ENCODE measurements around the gene PRKAR1A. TPM values are rescaled to one million over a fixed set of nuclear protein-coding genes. Genes with fewer than 3 reads are reported as not detected.
"Not testable (repeated sequence)": the region's sequence is repeated elsewhere in the genome, so short reads cannot be mapped to it uniquely, and the experiment has no call there.

PRKAR1A gene
- 100 to 1,000 TPM; 133 to 167 (median 134) TPM for total RNA-seq

- Mint-ChIP-seq H3K9me3 (no peaks in the 10 kb centered on the region), H3K4me3 (peak within 1 kb of the TSS; percentile 97), H3K36me3 (ENCODE audit: insufficient read depth) (peaks cover 14% of the 10 kb centered on the region), H3K27me3 (ENCODE audit: low read depth) (no peaks in the 10 kb centered on the region), H3K4me1 (ENCODE audit: low read depth) (peaks cover 57% of the 10 kb centered on the region)
- ATAC-seq, result peak; percentile 92 to 94
- peak; percentile 88 for DNase-seq
Measured at GRCh38 chr17:68512247-68512959, at the start of gene PRKAR1A. PRKAR1A (plus strand) TSS chr17:68512430; CDS start chr17:68515400, 2,970 bp downstream.

- DNase-seq (no peak), ATAC-seq (no peak)
- H3K4me3 Mint-ChIP-seq, result no peak overlapping the region
- no peaks in the 10 kb centered on the region for H3K36me3 Mint-ChIP-seq (ENCODE audit: insufficient read depth)
- H3K27me3 Mint-ChIP-seq (ENCODE audit: low read depth), result peaks cover 2% of the 10 kb centered on the region
- H3K9me3 Mint-ChIP-seq, result no peaks in the 10 kb centered on the region
- H3K4me1 Mint-ChIP-seq (ENCODE audit: low read depth), result peaks cover 40% of the 10 kb centered on the region
Measured at GRCh38 chr17:68463211-68464019, 48.8 kb upstream of the PRKAR1A start.

- Mint-ChIP-seq H3K36me3 (ENCODE audit: insufficient read depth) (no peaks in the 10 kb centered on the region), H3K4me3 (no peak overlapping the region), H3K27me3 (ENCODE audit: low read depth) (peaks cover 6% of the 10 kb centered on the region), H3K4me1 (ENCODE audit: low read depth) (no peaks in the 10 kb centered on the region), H3K9me3 (no peaks in the 10 kb centered on the region)
- no peak for ATAC-seq
- no peak for DNase-seq
Measured at GRCh38 chr17:68468334-68468733, 43.9 kb upstream of the PRKAR1A start.

GRCh38 chr17:68468788-68469187 lies 43.4 kb upstream of the PRKAR1A start:
- ATAC-seq, result no peak
- H3K4me1 Mint-ChIP-seq (ENCODE audit: low read depth), result no peaks in the 10 kb centered on the region
- no peaks in the 10 kb centered on the region for H3K9me3 Mint-ChIP-seq
- DNase-seq, result no peak
- H3K36me3 Mint-ChIP-seq (ENCODE audit: insufficient read depth), result no peaks in the 10 kb centered on the region
- H3K27me3 Mint-ChIP-seq (ENCODE audit: low read depth), result peaks cover 6% of the 10 kb centered on the region
- H3K4me3 Mint-ChIP-seq, result no peak overlapping the region

GRCh38 chr17:68470961-68471360 lies 41.3 kb upstream of the PRKAR1A start:
- DNase-seq (no peak), ATAC-seq (no peak)
- no peaks in the 10 kb centered on the region for H3K9me3 Mint-ChIP-seq
- no peaks in the 10 kb centered on the region for H3K4me1 Mint-ChIP-seq (ENCODE audit: low read depth)
- H3K36me3 Mint-ChIP-seq (ENCODE audit: insufficient read depth), result no peaks in the 10 kb centered on the region
- H3K4me3 Mint-ChIP-seq, result no peak overlapping the region
- H3K27me3 Mint-ChIP-seq (ENCODE audit: low read depth), result peaks cover 8% of the 10 kb centered on the region

GRCh38 chr17:68480885-68481284 lies 31.3 kb upstream of the PRKAR1A start:
- ATAC-seq, result no peak
- Mint-ChIP-seq H3K4me3 (no peak overlapping the region), H3K9me3 (no peaks in the 10 kb centered on the region), H3K36me3 (ENCODE audit: insufficient read depth) (peaks cover 4% of the 10 kb centered on the region), H3K27me3 (ENCODE audit: low read depth) (peaks cover 6% of the 10 kb centered on the region), H3K4me1 (ENCODE audit: low read depth) (no peaks in the 10 kb centered on the region)
- DNase-seq, result no peak

- no peaks in the 10 kb centered on the region for H3K9me3 Mint-ChIP-seq
- peaks cover 1% of the 10 kb centered on the region for H3K4me1 Mint-ChIP-seq (ENCODE audit: low read depth)
Measured at GRCh38 chr17:68482576-68483041, 29.6 kb upstream of the PRKAR1A start.

GRCh38 chr17:68484458-68484857 lies 27.8 kb upstream of the PRKAR1A start:
- peaks cover 2% of the 10 kb centered on the region for H3K36me3 Mint-ChIP-seq (ENCODE audit: insufficient read depth)
- DNase-seq (no peak), ATAC-seq (no peak)
- no peak overlapping the region for H3K4me3 Mint-ChIP-seq
- peaks cover 9% of the 10 kb centered on the region for H3K4me1 Mint-ChIP-seq (ENCODE audit: low read depth)
- H3K9me3 Mint-ChIP-seq, result no peaks in the 10 kb centered on the region
- H3K27me3 Mint-ChIP-seq (ENCODE audit: low read depth), result peaks cover 6% of the 10 kb centered on the region

More at GRCh38 chr17:68482576-68483041, 29.6 kb upstream of the PRKAR1A start:
- peaks cover 6% of the 10 kb centered on the region for H3K27me3 Mint-ChIP-seq (ENCODE audit: low read depth)
- DNase-seq (no peak), ATAC-seq (no peak)
- peaks cover 4% of the 10 kb centered on the region for H3K36me3 Mint-ChIP-seq (ENCODE audit: insufficient read depth)
- no peak overlapping the region for H3K4me3 Mint-ChIP-seq

- Mint-ChIP-seq H3K4me1 (ENCODE audit: low read depth) (peaks cover 9% of the 10 kb centered on the region), H3K36me3 (ENCODE audit: insufficient read depth) (no peaks in the 10 kb centered on the region), H3K4me3 (no peak overlapping the region), H3K9me3 (no peaks in the 10 kb centered on the region), H3K27me3 (ENCODE audit: low read depth) (no peaks in the 10 kb centered on the region)
- DNase-seq (no peak), ATAC-seq (no peak)
Measured at GRCh38 chr17:68489919-68490318, 22.3 kb upstream of the PRKAR1A start.

- Mint-ChIP-seq H3K9me3 (no peaks in the 10 kb centered on the region), H3K4me3 (no peak overlapping the region), H3K36me3 (ENCODE audit: insufficient read depth) (no peaks in the 10 kb centered on the region), H3K27me3 (ENCODE audit: low read depth) (no peaks in the 10 kb centered on the region), H3K4me1 (ENCODE audit: low read depth) (peaks cover 9% of the 10 kb centered on the region)
- no peak for DNase-seq
- no peak for ATAC-seq
Measured at GRCh38 chr17:68491381-68492231, 20.6 kb upstream of the PRKAR1A start.

- not testable (repeated sequence) for H3K4me1 Mint-ChIP-seq (ENCODE audit: low read depth); H3K27me3 Mint-ChIP-seq (ENCODE audit: low read depth); ATAC-seq; H3K4me3 Mint-ChIP-seq; DNase-seq; H3K36me3 Mint-ChIP-seq (ENCODE audit: insufficient read depth); H3K9me3 Mint-ChIP-seq
Measured at GRCh38 chr17:68492394-68493054, 19.7 kb upstream of the PRKAR1A start.

GRCh38 chr17:68495081-68495480 lies 17.1 kb upstream of the PRKAR1A start:
- Mint-ChIP-seq H3K36me3 (ENCODE audit: insufficient read depth) (no peaks in the 10 kb centered on the region), H3K4me1 (ENCODE audit: low read depth) (peaks cover 17% of the 10 kb centered on the region), H3K4me3 (no peak overlapping the region), H3K27me3 (ENCODE audit: low read depth) (no peaks in the 10 kb centered on the region), H3K9me3 (no peaks in the 10 kb centered on the region)
- ATAC-seq (no peak), DNase-seq (no peak)

- Mint-ChIP-seq H3K27me3 (ENCODE audit: low read depth) (no peaks in the 10 kb centered on the region), H3K4me1 (ENCODE audit: low read depth) (peaks cover 19% of the 10 kb centered on the region), H3K4me3 (peak overlapping the region; percentile 36), H3K9me3 (no peaks in the 10 kb centered on the region), H3K36me3 (ENCODE audit: insufficient read depth) (no peaks in the 10 kb centered on the region)
- no peak for ATAC-seq
- no peak for DNase-seq
Measured at GRCh38 chr17:68497885-68498319, 14.3 kb upstream of the PRKAR1A start.
